Liver (tissue), 9 donors: Measurements from ENCODE around the gene C6orf89. TPM values are rescaled to one million over a fixed set of nuclear protein-coding genes. Genes with fewer than 3 reads are reported as not detected.

ENCODE experiments used
- DNase-seq: peaks from one replicate; pipeline ENCODE4 v3.0.0-alpha.2; 2017; ENCODE audit warnings: low spot score
- H3K27ac ChIP-seq, 2 donors: one replicate each; pipeline ENCODE4 v1.7.0; 2013; ENCODE audit warnings: inconsistent platforms in 2 of 2, low read length in 2 of 2, control low read depth in 1 of 2, low read depth in 1 of 2, mild to moderate bottlenecking in 1 of 2
- H3K27me3 ChIP-seq, 4 donors: one replicate each; pipeline versions ENCODE4 v1.6.1 to v1.7.0; 2013; ENCODE audit warnings: low read length in 3 of 4, inconsistent platforms in 1 of 4, mild to moderate bottlenecking in 1 of 4, moderate library complexity in 1 of 4; ENCODE audit not compliant: control insufficient read depth in 4 of 4, insufficient read depth in 4 of 4
- H3K36me3 ChIP-seq, 4 donors: one replicate each; pipeline versions ENCODE4 v1.6.1 to v1.7.0; 2013; ENCODE audit warnings: low read length in 3 of 4, mild to moderate bottlenecking in 3 of 4, low read depth in 1 of 4, moderate library complexity in 1 of 4; ENCODE audit not compliant: control insufficient read depth in 4 of 4, insufficient read depth in 3 of 4
- H3K4me1 ChIP-seq, 4 donors: one replicate each; pipeline versions ENCODE4 v1.6.1 to v1.7.0; 2013; ENCODE audit warnings: low read length in 3 of 4, mild to moderate bottlenecking in 3 of 4, moderate library complexity in 1 of 4; ENCODE audit not compliant: control insufficient read depth in 4 of 4, insufficient read depth in 4 of 4
- H3K4me3 ChIP-seq, 3 donors: one replicate each; pipeline versions ENCODE4 v1.6.1 to v1.7.0; 2013; ENCODE audit warnings: low read length in 3 of 3, control low read depth in 1 of 3, low read depth in 1 of 3, mild to moderate bottlenecking in 1 of 3
- H3K9ac ChIP-seq, 2 donors: one replicate each; pipeline ENCODE4 v1.7.0; 2013; ENCODE audit warnings: low read length in 2 of 2, mild to moderate bottlenecking in 2 of 2, moderate library complexity in 2 of 2, control low read depth in 1 of 2, low read depth in 1 of 2
- H3K9me3 ChIP-seq, 4 donors: one replicate each; pipeline versions ENCODE4 v1.6.1 to v1.7.0; 2013; ENCODE audit warnings: low read length in 3 of 4; ENCODE audit not compliant: control insufficient read depth in 4 of 4
- ATF3 ChIP-seq: IDR thresholded peaks from 2 replicates; pipeline ENCODE4 v1.6.1; 2016; ENCODE audit warnings: antibody characterized with exemption
- CTCF ChIP-seq: fragments of 150-350 bp; IDR thresholded peaks from 2 replicates; pipeline ENCODE4 v1.5.1; 2017; ENCODE audit warnings: improper control_type of control experiment, low read depth, low read length; ENCODE audit not compliant: missing input control
- EGR1 ChIP-seq, 2 donors: IDR thresholded peaks; 2 replicates each; pipeline ENCODE4 v1.6.1; 2016 to 2018; ENCODE audit warnings: antibody characterized with exemption in 2 of 2, low read depth in 2 of 2
- FOXA1 ChIP-seq: IDR thresholded peaks from 2 replicates; pipeline ENCODE4 v1.6.1; 2016; ENCODE audit warnings: antibody characterized with exemption
- FOXA2 ChIP-seq: IDR thresholded peaks from 2 replicates; pipeline ENCODE4 v1.6.1; 2016; ENCODE audit warnings: antibody characterized with exemption
- HNF4A ChIP-seq, 2 donors: conservative IDR thresholded peaks; 2 replicates each; pipeline ENCODE4 v1.6.1; 2016; ENCODE audit warnings: antibody characterized with exemption in 2 of 2, mild to moderate bottlenecking in 2 of 2
- HNF4G ChIP-seq: IDR thresholded peaks from 2 replicates; pipeline ENCODE4 v1.6.1; 2016; ENCODE audit warnings: antibody characterized with exemption
- JUND ChIP-seq, 2 donors: IDR thresholded peaks; 2 replicates each; pipeline ENCODE4 v1.6.1; 2016; ENCODE audit warnings: antibody characterized with exemption in 2 of 2
- MAX ChIP-seq: IDR thresholded peaks from 2 replicates; pipeline ENCODE4 v1.6.1; 2016; ENCODE audit warnings: antibody characterized with exemption
- NR2F2 ChIP-seq: IDR thresholded peaks from 2 replicates; pipeline ENCODE4 v1.6.1; 2016; ENCODE audit warnings: antibody characterized with exemption
- RAD21 ChIP-seq, 2 donors: IDR thresholded peaks; 2 replicates each; pipeline ENCODE4 v1.6.1; 2016; ENCODE audit warnings: antibody characterized with exemption in 2 of 2, mild to moderate bottlenecking in 2 of 2
- REST ChIP-seq: IDR thresholded peaks from 2 replicates; pipeline ENCODE4 v1.6.1; 2016; ENCODE audit warnings: antibody characterized with exemption, mild to moderate bottlenecking
- RXRA ChIP-seq, 2 donors: IDR thresholded peaks; 2 replicates each; pipeline ENCODE4 v1.6.1; 2017 to 2018; ENCODE audit warnings: antibody characterized with exemption in 2 of 2, mild to moderate bottlenecking in 1 of 2
- SP1 ChIP-seq: IDR thresholded peaks from 2 replicates; pipeline ENCODE4 v1.6.1; 2018; ENCODE audit warnings: antibody characterized with exemption, mild to moderate bottlenecking
- TAF1 ChIP-seq: conservative IDR thresholded peaks from 2 replicates; pipeline ENCODE4 v1.6.1; 2016; ENCODE audit warnings: antibody characterized with exemption, mild to moderate bottlenecking
- YY1 ChIP-seq: IDR thresholded peaks from 2 replicates; pipeline ENCODE4 v1.6.1; 2016; ENCODE audit warnings: antibody characterized with exemption, mild to moderate bottlenecking
- ZBTB33 ChIP-seq: IDR thresholded peaks from 2 replicates; pipeline ENCODE4 v1.6.1; 2016; ENCODE audit warnings: antibody characterized with exemption
- WGBS: extraction: QIAGEN DNeasy Blood & Tissue Kit; methylation state at CpG from one replicate; pipeline ENCODE4 v1.1.7; 2013; 5-methylcytosine and 5-hydroxymethylcytosine counted together
- polyA plus RNA-seq, 2 donors: library from polyadenylated mRNA; stranded (reverse) in 1 of 2; unstranded in 1 of 2; fragments of 200-250 nt in 1 of 2; fragments of >200 nt in 1 of 2; fragmentation: Nextera tagmentation in 1 of 2; extraction: Ambion mirVana in 1 of 2; gene quantifications; one replicate each; pipeline versions ENCODE4 v1.2.1 to v1.2.3, GENCODE V29; 2013 to 2015
- total RNA-seq, 2 donors: library from RNA; depleted of rRNA; stranded (reverse); fragments of >200 nt; gene quantifications; one replicate each; pipeline ENCODE4 v1.2.3, GENCODE V29; 2014
- donor health status: healthy.
- donor health status: healthy.
- donor health status: healthy.
- donor health status: healthy.
- donor health status: healthy.

The C6orf89 gene
- total and polyA plus RNA-seq, 4 donors, result 14.0 to 27.2 (median 21.0) TPM

- H3K27me3 ChIP-seq, result no peaks in the 10 kb centered on the region
- H3K4me3 ChIP-seq, result no peak overlapping the region
- H3K9me3 ChIP-seq, result no peaks in the 10 kb centered on the region
- DNase-seq, result no peak
- no peaks in the 10 kb centered on the region for H3K36me3 ChIP-seq
- 82% methylated on average over 3 of the region's 3 CpGs for WGBS
- no peak overlapping the region for H3K27ac ChIP-seq
- no peak overlapping the region for H3K9ac ChIP-seq
- TF ChIP-seq FOXA2 (no peak), JUND (IDR thresholded peaks at IDR 0.05) (no peak), TAF1 (no peak), HNF4A (conservative IDR thresholded peaks at IDR 0.05) (no peak), MAX (no peak), ATF3 (no peak), RAD21 (IDR thresholded peaks at IDR 0.05) (no peak), YY1 (no peak), RXRA (IDR thresholded peaks at IDR 0.05) (no peak), NR2F2 (no peak), CTCF (no peak), REST (no peak), ZBTB33 (no peak)
- no peaks in the 10 kb centered on the region for H3K4me1 ChIP-seq
Measured at GRCh38 chr6:36949636-36950035, 63.9 kb downstream of the C6orf89 start.

GRCh38 chr6:36953931-36954261, 68.1 kb downstream of the C6orf89 start:
- no peaks in the 10 kb centered on the region for H3K27me3 ChIP-seq
- H3K4me3 ChIP-seq, result no peak overlapping the region
- no peak for DNase-seq
- H3K36me3 ChIP-seq, result no peaks in the 10 kb centered on the region
- H3K9me3 ChIP-seq, result no peaks in the 10 kb centered on the region
- WGBS, result 81% methylated on average over 1 of the region's 1 CpG
- no peak overlapping the region for H3K9ac ChIP-seq
- H3K27ac ChIP-seq, result no peak overlapping the region
- no peaks in the 10 kb centered on the region for H3K4me1 ChIP-seq
- no peak for TF ChIP-seq YY1
- TF ChIP-seq REST, result no peak
- TF ChIP-seq ZBTB33, result no peak
- TF ChIP-seq HNF4G, result no peak
- TF ChIP-seq JUND (IDR thresholded peaks at IDR 0.05), result no peak
- TF ChIP-seq ATF3, result no peak
- TF ChIP-seq EGR1 (IDR thresholded peaks at IDR 0.05; ENCODE audit: low read depth in 2 of 2), result no peak
- TF ChIP-seq RAD21 (IDR thresholded peaks at IDR 0.05), result no peak
- no peak for TF ChIP-seq RXRA (IDR thresholded peaks at IDR 0.05)
- TF ChIP-seq MAX, result no peak
- no peak for TF ChIP-seq FOXA1
- TF ChIP-seq SP1, result no peak
